Testis (tissue), 3 donors: ENCODE data around the gene TTLL5. TPM values are rescaled to one million over a fixed set of nuclear protein-coding genes. Genes with fewer than 3 reads are reported as not detected.
A peak's percentile ranks its signal among the peaks of the same experiment; 100 is the strongest.

Experiments used
- DNase-seq: peaks from one replicate; pipeline ENCODE4 v3.0.0-alpha.2; 2019
- H3K27ac ChIP-seq, 2 donors: fragments of 200-600 bp; sonication (generic); one replicate each; pipeline ENCODE4 v1.5.1; 2019
- H3K27me3 ChIP-seq: fragments of 200-600 bp; sonication (generic); one replicate; pipeline ENCODE4 v1.5.1; 2019
- H3K36me3 ChIP-seq: fragments of 200-600 bp; sonication (generic); one replicate; pipeline ENCODE4 v1.5.1; 2017; ENCODE audit warnings: low read depth; ENCODE audit errors: missing control alignments
- H3K4me1 ChIP-seq: fragments of 200-600 bp; sonication (generic); one replicate; pipeline ENCODE4 v1.5.1; 2019
- H3K4me3 ChIP-seq, 2 donors: fragments of 200-600 bp; sonication (generic); one replicate each; pipeline ENCODE4 v1.5.1; 2017 to 2019
- H3K9me3 ChIP-seq: fragments of 200-600 bp; sonication (generic); one replicate; pipeline ENCODE4 v1.5.1; 2017
- POLR2A ChIP-seq: fragments of 450-650 bp; IDR thresholded peaks from one replicate; pipeline ENCODE4 v1.6.1; 2017; ENCODE audit warnings: antibody characterized with exemption, mild to moderate bottlenecking, moderate library complexity
- WGBS, 2 donors: methylation state at CpG; one replicate each; pipeline ENCODE4 v1.1.5; 2018; 5-methylcytosine and 5-hydroxymethylcytosine counted together
- intact Hi-C: fragments of 100-400 bp; cut with DNase I; formaldehyde crosslinking; loops from one replicate; pipeline ENCODE4 v1.15.1; 2023; ENCODE audit warnings: low total_unique reads
- polyA plus RNA-seq: library from polyadenylated mRNA; stranded (reverse); fragments of 350-450 nt; fragmentation: Illumina TruSeq; extraction: RNeasy Lipid Tissue Mini Kit (QIAGEN cat#74804); gene quantifications from one replicate; pipeline ENCODE4 v1.2.3, GENCODE V29; 2014; ENCODE audit warnings: low read depth, low replicate concordance; ENCODE audit not compliant: insufficient read depth
- total RNA-seq, 2 donors: library from RNA; depleted of rRNA; stranded (reverse); fragments of >200 nt; gene quantifications; one replicate each; pipeline ENCODE4 v1.2.3, GENCODE V29; 2016
- TF ChIP-seq, protein P1 (sequence below), 3 experiments: fragments of 450-650 bp in 2 of 3; fragments of 200-600 bp in 1 of 3; sonication (generic) in 1 of 3; IDR thresholded peaks; one replicate each; pipeline ENCODE4 v1.5.1; 2016 to 2019; ENCODE audit warnings: antibody characterized with exemption in 3 of 3, mild to moderate bottlenecking in 2 of 3, moderate library complexity in 1 of 3

Gene TTLL5
- total and polyA plus RNA-seq, 3 donors from 2014 or later, result 112 to 318 (median 155) TPM

DNA sequence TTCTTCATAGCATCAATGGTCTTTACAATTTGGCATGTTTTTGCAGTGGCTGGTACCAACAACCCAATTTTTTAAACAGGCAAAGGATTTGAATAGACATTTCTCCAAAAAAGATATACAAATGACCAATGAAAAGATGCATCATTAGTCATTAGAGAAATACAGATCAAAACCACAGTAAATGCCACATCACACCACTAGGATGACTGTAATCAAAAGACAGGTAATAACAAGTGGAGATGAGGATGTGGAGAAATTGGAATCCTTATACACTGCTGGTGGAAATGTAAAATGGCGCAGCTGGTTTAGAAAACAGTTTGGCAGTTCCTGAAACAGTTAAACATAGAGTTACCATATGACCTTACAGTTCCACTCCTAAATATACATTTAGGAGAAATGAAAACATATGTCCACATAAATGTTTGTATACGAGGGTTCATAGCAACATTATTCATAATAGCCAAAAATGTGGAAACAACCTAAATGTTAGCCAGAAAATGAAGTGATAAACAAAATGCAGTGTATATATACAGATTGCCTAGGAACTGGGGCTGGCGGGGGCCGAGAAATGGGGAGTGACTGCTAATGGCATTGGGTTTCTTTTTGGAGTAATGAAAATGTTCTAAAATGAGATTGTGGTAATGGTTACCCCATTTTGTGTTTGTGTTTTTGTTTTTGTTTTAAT lies 265.5 kb downstream of the TTLL5 start:
- TF ChIP-seq, protein P1, sequence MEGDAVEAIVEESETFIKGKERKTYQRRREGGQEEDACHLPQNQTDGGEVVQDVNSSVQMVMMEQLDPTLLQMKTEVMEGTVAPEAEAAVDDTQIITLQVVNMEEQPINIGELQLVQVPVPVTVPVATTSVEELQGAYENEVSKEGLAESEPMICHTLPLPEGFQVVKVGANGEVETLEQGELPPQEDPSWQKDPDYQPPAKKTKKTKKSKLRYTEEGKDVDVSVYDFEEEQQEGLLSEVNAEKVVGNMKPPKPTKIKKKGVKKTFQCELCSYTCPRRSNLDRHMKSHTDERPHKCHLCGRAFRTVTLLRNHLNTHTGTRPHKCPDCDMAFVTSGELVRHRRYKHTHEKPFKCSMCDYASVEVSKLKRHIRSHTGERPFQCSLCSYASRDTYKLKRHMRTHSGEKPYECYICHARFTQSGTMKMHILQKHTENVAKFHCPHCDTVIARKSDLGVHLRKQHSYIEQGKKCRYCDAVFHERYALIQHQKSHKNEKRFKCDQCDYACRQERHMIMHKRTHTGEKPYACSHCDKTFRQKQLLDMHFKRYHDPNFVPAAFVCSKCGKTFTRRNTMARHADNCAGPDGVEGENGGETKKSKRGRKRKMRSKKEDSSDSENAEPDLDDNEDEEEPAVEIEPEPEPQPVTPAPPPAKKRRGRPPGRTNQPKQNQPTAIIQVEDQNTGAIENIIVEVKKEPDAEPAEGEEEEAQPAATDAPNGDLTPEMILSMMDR (IDR thresholded peaks at IDR 0.05), result peak in 1 of 3 experiments; percentile 17
- no peak for TF ChIP-seq POLR2A
- no peak for DNase-seq
- no peaks in the 10 kb centered on the region for H3K4me1 ChIP-seq
- 96 to 97% methylated on average over 4 of the region's 4 CpGs for WGBS, 2 donors
- no peak overlapping the region for H3K4me3 ChIP-seq
- H3K36me3 ChIP-seq, result no peaks in the 10 kb centered on the region
- intact Hi-C loops, result no loop called here
- H3K27ac ChIP-seq, result no peak overlapping the region
- no peaks in the 10 kb centered on the region for H3K27me3 ChIP-seq
- H3K9me3 ChIP-seq, result no peaks in the 10 kb centered on the region

DNA sequence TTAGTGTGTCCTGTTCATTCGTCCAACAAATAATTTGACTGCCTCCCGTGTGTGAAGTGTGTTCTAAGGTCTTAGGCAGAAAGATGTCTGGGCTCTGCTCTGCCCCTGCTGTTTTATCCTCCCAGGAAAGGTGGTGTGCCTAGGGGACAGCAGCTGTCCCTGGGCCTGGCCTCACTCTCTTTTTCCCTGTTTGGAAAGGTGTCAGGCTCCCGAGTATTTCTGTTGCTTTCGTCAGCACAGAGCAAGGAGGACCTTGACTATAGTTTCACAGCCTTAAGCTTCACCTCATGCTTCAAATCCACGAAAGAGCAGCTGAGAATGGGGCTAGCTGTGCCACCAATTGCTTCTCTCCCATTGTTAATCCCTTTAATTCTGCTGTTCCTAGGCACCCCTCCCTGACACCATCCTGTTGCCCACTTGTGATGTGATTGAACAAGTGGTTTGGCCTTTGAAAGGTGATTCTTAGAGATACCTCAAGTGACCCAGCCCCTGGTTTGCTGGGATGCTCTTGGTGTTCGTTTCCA lies 266.6 kb downstream of the TTLL5 start:
- no peak for DNase-seq
- no peaks in the 10 kb centered on the region for H3K4me1 ChIP-seq
- no peaks in the 10 kb centered on the region for H3K27me3 ChIP-seq
- H3K27ac ChIP-seq, result no peak overlapping the region
- intact Hi-C loops, result no loop called here
- H3K36me3 ChIP-seq, result no peaks in the 10 kb centered on the region
- no peak overlapping the region for H3K4me3 ChIP-seq
- H3K9me3 ChIP-seq, result no peaks in the 10 kb centered on the region
- 77 to 78% methylated on average over 5 to 6 of the region's 6 CpGs for WGBS, 2 donors
- TF ChIP-seq, protein P1 (IDR thresholded peaks at IDR 0.05), result no peak
- no peak for TF ChIP-seq POLR2A

DNA sequence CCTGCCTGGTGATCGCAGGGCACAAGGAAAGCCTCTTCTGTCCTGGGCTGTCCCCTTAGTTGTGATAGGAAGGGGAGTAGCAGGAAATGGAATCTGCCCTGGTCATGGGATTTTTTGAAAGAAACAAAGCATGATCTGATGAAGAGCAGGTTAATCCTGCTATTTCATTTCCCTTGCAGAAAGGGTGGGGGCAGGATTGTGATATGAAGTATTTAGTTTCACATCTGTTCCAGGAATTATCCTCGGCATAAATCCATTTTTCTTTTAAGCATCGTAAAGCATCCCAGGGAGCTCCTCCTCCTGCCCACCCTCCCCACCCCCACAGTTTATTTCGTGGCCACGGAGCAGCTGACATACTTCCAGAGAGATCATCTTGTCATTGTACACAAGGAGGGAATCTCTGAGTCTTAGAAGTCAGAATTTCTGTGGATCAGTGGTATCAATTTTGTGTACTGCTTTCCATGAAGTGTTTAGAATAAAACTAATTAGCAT lies 267.7 kb downstream of the TTLL5 start:
- WGBS, 2 donors, result 38 to 55% methylated on average over 5 of the region's 5 CpGs
- H3K4me3 ChIP-seq, result no peak overlapping the region
- H3K27ac ChIP-seq, result no peak overlapping the region
- intact Hi-C loops, result no loop called here
- H3K36me3 ChIP-seq, result no peaks in the 10 kb centered on the region
- no peaks in the 10 kb centered on the region for H3K27me3 ChIP-seq
- DNase-seq, result no peak
- H3K9me3 ChIP-seq, result no peaks in the 10 kb centered on the region
- TF ChIP-seq, protein P1 (IDR thresholded peaks at IDR 0.05), result no peak
- TF ChIP-seq POLR2A, result no peak
- H3K4me1 ChIP-seq, result no peaks in the 10 kb centered on the region

DNA sequence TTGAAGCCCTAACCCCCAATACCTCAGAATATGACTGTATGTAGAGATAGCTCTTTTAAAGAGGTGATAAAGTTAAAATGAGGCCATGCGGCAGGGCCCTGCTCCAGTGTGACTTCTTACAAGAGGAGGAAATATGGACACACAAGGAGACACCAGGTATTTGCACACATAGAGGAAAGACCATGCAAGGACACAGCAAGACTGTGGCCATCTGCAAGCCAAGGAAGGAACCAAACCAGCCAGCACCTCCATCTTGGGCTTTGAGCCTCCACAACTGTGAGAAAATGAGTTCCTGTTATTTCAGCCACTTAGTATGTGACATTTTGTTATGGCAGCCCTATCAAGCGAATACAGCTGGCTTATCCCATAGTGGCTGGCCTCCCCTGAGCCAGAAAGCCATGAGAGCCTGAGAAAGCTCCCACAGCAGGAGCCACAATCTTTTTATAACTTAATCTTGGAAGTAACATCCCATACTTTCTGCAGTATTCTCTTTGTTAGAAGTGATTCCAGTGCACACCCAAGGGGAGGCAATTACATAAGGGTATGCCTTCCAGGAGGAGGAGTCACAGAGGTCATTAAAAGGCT lies 272.8 kb downstream of the TTLL5 start:
- TF ChIP-seq, protein P1 (IDR thresholded peaks at IDR 0.05), result no peak
- no peak for TF ChIP-seq POLR2A
- 47 to 50% methylated on average over 2 of the region's 2 CpGs for whole genome bisulfite sequencing, 2 donors
- H3K4me1 ChIP-seq, result no peaks in the 10 kb centered on the region
- no peak overlapping the region for H3K4me3 ChIP-seq
- H3K36me3 ChIP-seq, result no peaks in the 10 kb centered on the region
- intact Hi-C loops, result no loop called here
- H3K9me3 ChIP-seq, result no peaks in the 10 kb centered on the region
- no peak for DNase-seq
- H3K27ac ChIP-seq, result no peak overlapping the region
- no peaks in the 10 kb centered on the region for H3K27me3 ChIP-seq
